H1 (cell line): ENCODE results near the gene DUSP10. TPM values are rescaled to one million over a fixed set of nuclear protein-coding genes. Genes with fewer than 3 reads are reported as not detected.

Experiments used
- CHD1 ChIP-seq: IDR thresholded peaks from 2 replicates; pipeline ENCODE4 v1.6.1; 2012; ENCODE audit warnings: low read depth, low read length, improper control_type of control experiment
- polyA plus RNA-seq, 7 experiments: library from polyadenylated mRNA; depleted of rRNA in 3 of 7; stranded (reverse) in 5 of 7; unstranded in 2 of 7; fragments of >200 nt in 5 of 7; fragments of 200-250 nt in 2 of 7; gene quantifications; 1 replicate in 5 of 7; 2 replicates in 1 of 7; 4 replicates in 1 of 7; pipeline versions ENCODE4 v1.2.1 to v1.2.3, GENCODE V29; 2011 to 2013; ENCODE audit warnings: missing spikeins in 2 of 7, mixed read lengths in 2 of 7
- total RNA-seq: library from RNA; stranded (reverse); fragmentation: NEBNext Ultra II Directional; extraction: Animal tissue kit (Norgen Biotek cat#: 25700); gene quantifications from 2 replicates; pipeline ENCODE4 v1.2.1, GENCODE V29; 2021

DUSP10 gene
- total and polyA plus RNA-seq, 2 of the 8 experiments (the other 6 are each of a cell fraction or from before 2014, with no cell fraction given) = 1.2 TPM

DNA sequence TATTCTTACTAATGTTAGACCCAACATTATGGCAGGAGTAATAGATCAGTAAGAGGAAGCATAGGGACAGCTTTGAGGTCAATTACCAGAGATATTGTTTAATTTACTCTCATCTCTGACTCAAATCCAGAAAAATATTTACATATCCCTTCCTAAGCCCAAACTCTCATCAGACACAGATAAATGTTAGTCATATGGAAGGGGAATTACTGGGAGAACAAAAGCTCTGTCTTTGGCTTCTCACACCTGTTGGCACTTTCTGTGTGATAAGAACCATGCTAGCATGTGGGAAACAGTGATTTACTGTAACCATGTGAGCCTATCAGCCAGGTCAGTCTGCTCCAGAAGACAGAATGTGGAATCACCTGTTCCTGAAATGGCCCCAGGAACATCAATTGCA, 72.4 kb downstream of the DUSP10 start (continued):
- no peak for TF ChIP-seq CHD1
- TF ChIP-seq, all 59 proteins: peak for 0
